Measurements from ENCODE around the gene PHLPP2. TPM values are rescaled to one million over a fixed set of nuclear protein-coding genes. Genes with fewer than 3 reads are reported as not detected.
A peak's percentile ranks its signal among the peaks of the same experiment; 100 is the strongest.

The PHLPP2 gene
- total RNA-seq, 3 donors from 2014 or later (not counting 1 experiment from before 2014, with no cell fraction given), result 6.4 to 9.8 (median 9.2) TPM

- 95% methylated on average over 5 of the region's 5 CpGs for WGBS (ENCODE audit: insufficient coverage)
- peaks cover 73% of the 10 kb centered on the region for H3K36me3 ChIP-seq (ENCODE audit: control insufficient read depth, insufficient read depth, low read length)
- H3K27ac ChIP-seq (ENCODE audit: low read length), result no peak overlapping the region
- Mint-ChIP-seq H3K9me3 (no peaks in the 10 kb centered on the region), H3K27ac (no peak overlapping the region), H3K36me3 (peaks cover 8% of the 10 kb centered on the region), H3K4me1 (peaks cover 0 to 2% of the 10 kb centered on the region in 2 donors), H3K27me3 (ENCODE audit: low read depth in 2 of 2) (no peaks in the 10 kb centered on the region), H3K4me3 (no peak overlapping the region)
- no peaks in the 10 kb centered on the region for H3K9me3 ChIP-seq (ENCODE audit: control insufficient read depth, insufficient read depth, low read length)
- H3K27me3 ChIP-seq (ENCODE audit: control insufficient read depth, insufficient read depth, low read length), result no peaks in the 10 kb centered on the region
- H3K4me3 ChIP-seq (ENCODE audit: low read length), result no peak overlapping the region
- ATAC-seq (no peak), DNase-seq (no peak)
- H3K4me1 ChIP-seq (ENCODE audit: control insufficient read depth, insufficient read depth, low read length), result no peaks in the 10 kb centered on the region
- no peak for TF ChIP-seq CTCF (IDR thresholded peaks at IDR 0.05)
- intact Hi-C loops (cut with micrococcal nuclease), result no loop called here
These were observed 33.8 kb upstream of the PHLPP2 start for GRCh38 chr16:71758293-71758760.

DNA sequence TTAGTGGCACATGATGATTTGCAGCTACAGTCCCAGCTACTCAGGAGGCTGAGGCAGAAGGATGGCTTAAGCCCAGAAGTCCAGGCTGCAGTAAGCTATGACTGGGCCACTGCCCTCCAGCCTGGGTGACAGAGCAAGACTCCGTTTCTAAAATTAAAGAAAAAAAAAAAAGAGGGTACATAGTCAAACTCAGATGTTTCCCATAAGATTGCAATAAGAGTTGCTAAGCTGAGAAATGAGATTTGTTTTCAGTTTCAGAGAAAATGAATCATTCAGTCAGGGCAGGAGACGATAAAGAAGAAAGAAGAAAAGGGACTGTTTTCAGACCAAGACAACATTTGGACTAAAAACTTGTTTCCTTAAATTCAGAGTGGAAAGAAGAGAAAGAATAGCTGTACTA is 30.2 kb upstream of the PHLPP2 start:
- Histone ChIP-seq H3K9me3 (ENCODE audit: control insufficient read depth, insufficient read depth, low read length) (no peaks in the 10 kb centered on the region), H3K4me1 (ENCODE audit: control insufficient read depth, insufficient read depth, low read length) (no peaks in the 10 kb centered on the region), H3K36me3 (ENCODE audit: control insufficient read depth, insufficient read depth, low read length) (peaks cover 72% of the 10 kb centered on the region), H3K27ac (ENCODE audit: low read length) (no peak overlapping the region), H3K27me3 (ENCODE audit: control insufficient read depth, insufficient read depth, low read length) (no peaks in the 10 kb centered on the region), H3K4me3 (ENCODE audit: low read length) (no peak overlapping the region)
- Mint-ChIP-seq H3K4me3 (no peak overlapping the region), H3K9me3 (no peaks in the 10 kb centered on the region), H3K36me3 (peaks cover 8% of the 10 kb centered on the region), H3K4me1 (peaks cover 0 to 8% of the 10 kb centered on the region in 2 donors), H3K27ac (peak overlapping the region in 1 of 2 donors; percentile 38), H3K27me3 (ENCODE audit: low read depth in 2 of 2) (no peaks in the 10 kb centered on the region)
- ATAC-seq (no peak), DNase-seq (no peak)
- no peak for TF ChIP-seq CTCF (IDR thresholded peaks at IDR 0.05)
- intact Hi-C loops (cut with micrococcal nuclease), result no loop called here
- WGBS (ENCODE audit: insufficient coverage), result 85% methylated on average over 2 of the region's 2 CpGs

GRCh38 chr16:71754108-71754507 is 29.6 kb upstream of the PHLPP2 start:
- no peak overlapping the region for H3K27ac ChIP-seq (ENCODE audit: low read length)

More at GRCh38 chr16:71754108-71754507, 29.6 kb upstream of the PHLPP2 start:
- Histone ChIP-seq H3K27me3 (ENCODE audit: control insufficient read depth, insufficient read depth, low read length) (no peaks in the 10 kb centered on the region), H3K4me1 (ENCODE audit: control insufficient read depth, insufficient read depth, low read length) (no peaks in the 10 kb centered on the region), H3K4me3 (ENCODE audit: low read length) (no peak overlapping the region), H3K36me3 (ENCODE audit: control insufficient read depth, insufficient read depth, low read length) (peaks cover 74% of the 10 kb centered on the region), H3K9me3 (ENCODE audit: control insufficient read depth, insufficient read depth, low read length) (no peaks in the 10 kb centered on the region)
- no peak for ATAC-seq
- peak; percentile 6 for TF ChIP-seq CTCF (IDR thresholded peaks at IDR 0.05)
- H3K4me1 Mint-ChIP-seq, result peaks cover 0 to 10% of the 10 kb centered on the region in 2 donors
- peaks cover 8% of the 10 kb centered on the region for H3K36me3 Mint-ChIP-seq
- H3K27ac Mint-ChIP-seq, result no peak overlapping the region
- H3K27me3 Mint-ChIP-seq (ENCODE audit: low read depth in 2 of 2), result no peaks in the 10 kb centered on the region
- no peak overlapping the region for H3K4me3 Mint-ChIP-seq
- DNase-seq, result no peak
- intact Hi-C loops (cut with micrococcal nuclease), result no loop called here
- no peaks in the 10 kb centered on the region for H3K9me3 Mint-ChIP-seq

Measured in natural killer cell (primary cell).